ENCODE data around the gene BANP.
"Not testable (repeated sequence)": the region's sequence is repeated elsewhere in the genome, so short reads cannot be mapped to it uniquely, and the experiment has no call there.

DNA sequence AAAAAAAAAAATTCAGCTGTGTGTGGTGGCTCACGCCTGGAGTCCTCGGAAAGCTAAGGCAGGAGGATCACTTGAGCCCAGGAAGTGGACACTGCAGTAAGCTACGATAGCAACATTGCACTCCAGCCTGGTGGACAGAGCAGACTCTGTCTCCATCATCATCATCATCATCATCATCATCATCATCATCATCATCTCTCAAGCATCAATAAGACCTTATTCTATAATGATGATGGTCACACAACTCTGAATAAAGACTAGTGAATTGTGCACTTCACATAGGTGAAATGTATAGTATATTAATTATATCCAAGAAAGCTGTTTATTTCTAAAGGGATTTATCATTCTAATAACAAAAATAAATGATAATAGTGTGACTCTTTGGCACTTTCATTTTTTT is 143.7 kb downstream of the BANP start:
- TF ChIP-seq, protein P1, sequence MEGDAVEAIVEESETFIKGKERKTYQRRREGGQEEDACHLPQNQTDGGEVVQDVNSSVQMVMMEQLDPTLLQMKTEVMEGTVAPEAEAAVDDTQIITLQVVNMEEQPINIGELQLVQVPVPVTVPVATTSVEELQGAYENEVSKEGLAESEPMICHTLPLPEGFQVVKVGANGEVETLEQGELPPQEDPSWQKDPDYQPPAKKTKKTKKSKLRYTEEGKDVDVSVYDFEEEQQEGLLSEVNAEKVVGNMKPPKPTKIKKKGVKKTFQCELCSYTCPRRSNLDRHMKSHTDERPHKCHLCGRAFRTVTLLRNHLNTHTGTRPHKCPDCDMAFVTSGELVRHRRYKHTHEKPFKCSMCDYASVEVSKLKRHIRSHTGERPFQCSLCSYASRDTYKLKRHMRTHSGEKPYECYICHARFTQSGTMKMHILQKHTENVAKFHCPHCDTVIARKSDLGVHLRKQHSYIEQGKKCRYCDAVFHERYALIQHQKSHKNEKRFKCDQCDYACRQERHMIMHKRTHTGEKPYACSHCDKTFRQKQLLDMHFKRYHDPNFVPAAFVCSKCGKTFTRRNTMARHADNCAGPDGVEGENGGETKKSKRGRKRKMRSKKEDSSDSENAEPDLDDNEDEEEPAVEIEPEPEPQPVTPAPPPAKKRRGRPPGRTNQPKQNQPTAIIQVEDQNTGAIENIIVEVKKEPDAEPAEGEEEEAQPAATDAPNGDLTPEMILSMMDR (IDR thresholded peaks at IDR 0.05; ENCODE audit: borderline replicate concordance, extremely low read depth, low read length, poor library complexity, severe bottlenecking): not testable (repeated sequence)
- TF ChIP-seq EZH2 (IDR thresholded peaks at IDR 0.05; ENCODE audit: borderline replicate concordance, low read depth, low read length, severe bottlenecking): not testable (repeated sequence)
